ENCODE measurements around the gene PTPRA. TPM values are rescaled to one million over a fixed set of nuclear protein-coding genes. Genes with fewer than 3 reads are reported as not detected.

PTPRA gene
- total RNA-seq, 2 experiments from 2014 or later: 66.9 to 71.5 TPM

GRCh38 chr20:3037654-3038053, 164.4 kb downstream of the PTPRA start:
- ChIA-PET POLR2A (no interaction called here), CTCF (no interaction called here)
- Mint-ChIP-seq H3K27ac (no peak overlapping the region), H3K4me3 (no peak overlapping the region), H3K9me3 (no peaks in the 10 kb centered on the region), H3K4me1 (peaks cover 21% of the 10 kb centered on the region), H3K36me3 (ENCODE audit: low read depth) (peaks cover 50% of the 10 kb centered on the region), H3K27me3 (no peaks in the 10 kb centered on the region)
- no peak for DNase-seq

GRCh38 chr20:3038454-3038853, 165.2 kb downstream of the PTPRA start:
- peak overlapping the region; percentile 11 for H3K27ac Mint-ChIP-seq
- no peak for DNase-seq
- no peaks in the 10 kb centered on the region for H3K9me3 Mint-ChIP-seq
- H3K4me1 Mint-ChIP-seq: peaks cover 21% of the 10 kb centered on the region
- no peak overlapping the region for H3K4me3 Mint-ChIP-seq
- peaks cover 50% of the 10 kb centered on the region for H3K36me3 Mint-ChIP-seq (ENCODE audit: low read depth)
- CTCF ChIA-PET: no interaction called here
- POLR2A ChIA-PET: no interaction called here
- no peaks in the 10 kb centered on the region for H3K27me3 Mint-ChIP-seq

GRCh38 chr20:3039426-3039825, 166.1 kb downstream of the PTPRA start:
- Mint-ChIP-seq H3K27me3 (no peaks in the 10 kb centered on the region), H3K9me3 (no peaks in the 10 kb centered on the region), H3K4me1 (peaks cover 21% of the 10 kb centered on the region), H3K27ac (peak overlapping the region; percentile 36), H3K36me3 (ENCODE audit: low read depth) (peaks cover 45% of the 10 kb centered on the region), H3K4me3 (no peak overlapping the region)
- POLR2A ChIA-PET: interaction anchor here (0.9 kb wide), 1 partner anchor 169 kb away, joined by 3 read pairs; no protein-coding TSS in a partner anchor
- no peak for DNase-seq
- CTCF ChIA-PET: interaction anchor here (0.6 to 1.1 kb wide), 2 partner anchors 266 to 277 kb away, joined by 4 to 5 read pairs; no protein-coding TSS in a partner anchor

- H3K4me1 Mint-ChIP-seq: peaks cover 23% of the 10 kb centered on the region
- H3K36me3 Mint-ChIP-seq (ENCODE audit: low read depth): peaks cover 40% of the 10 kb centered on the region
- no peak for DNase-seq
- no peaks in the 10 kb centered on the region for H3K9me3 Mint-ChIP-seq
- no peaks in the 10 kb centered on the region for H3K27me3 Mint-ChIP-seq
- no peak overlapping the region for H3K4me3 Mint-ChIP-seq
- ChIA-PET CTCF (interaction anchor here (1.1 kb wide), 1 partner anchor 276 kb away, joined by 4 read pairs; no protein-coding TSS in a partner anchor), POLR2A (no interaction called here)
- H3K27ac Mint-ChIP-seq: peak overlapping the region; percentile 51
Observed at GRCh38 chr20:3040086-3040485, 166.8 kb downstream of the PTPRA start.

- Mint-ChIP-seq H3K27me3 (no peaks in the 10 kb centered on the region), H3K4me3 (no peak overlapping the region), H3K4me1 (peaks cover 31% of the 10 kb centered on the region), H3K27ac (peak overlapping the region; percentile 64), H3K36me3 (ENCODE audit: low read depth) (peaks cover 30% of the 10 kb centered on the region), H3K9me3 (no peaks in the 10 kb centered on the region)
- CTCF ChIA-PET: interaction anchor here (2.2 kb wide), 1 partner anchor 11 kb away, joined by 7 read pairs; no protein-coding TSS in a partner anchor
- DNase-seq: no peak
- POLR2A ChIA-PET: interaction anchor here (0.6 to 1.1 kb wide), 2 partner anchors 196 to 571 kb away, joined by 3 read pairs; partner anchors contain the start of gene SNRPB
Observed at GRCh38 chr20:3041854-3042409, 168.7 kb downstream of the PTPRA start.

DNA sequence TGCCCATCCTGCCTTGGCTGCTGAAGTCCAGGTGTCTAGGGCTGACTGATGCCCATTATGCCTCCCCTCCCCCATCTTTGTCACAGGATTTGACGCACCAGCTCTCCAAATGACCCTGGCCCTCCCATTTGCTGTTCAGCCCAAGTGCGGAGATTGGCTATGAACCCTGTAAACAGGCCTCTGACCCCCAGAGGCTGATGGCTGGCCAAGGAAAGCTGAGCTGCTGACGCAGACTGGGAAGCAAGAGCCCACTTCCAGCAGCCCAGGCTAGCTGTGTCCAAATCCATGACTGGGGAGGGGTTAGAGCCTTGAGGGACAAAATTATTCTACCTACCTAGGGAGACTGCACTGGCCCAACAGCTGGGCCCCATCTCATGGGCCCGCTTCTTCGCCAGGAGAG, 169.3 kb downstream of the PTPRA start:
- Mint-ChIP-seq H3K9me3 (no peaks in the 10 kb centered on the region), H3K27ac (no peak overlapping the region), H3K4me1 (peaks cover 36% of the 10 kb centered on the region), H3K36me3 (ENCODE audit: low read depth) (peaks cover 35% of the 10 kb centered on the region), H3K4me3 (no peak overlapping the region), H3K27me3 (no peaks in the 10 kb centered on the region)
- ChIA-PET POLR2A (interaction anchor here (0.6 to 1.1 kb wide), 2 partner anchors 197 to 572 kb away, joined by 3 read pairs; partner anchors contain the start of gene SNRPB), CTCF (interaction anchor here (2.2 kb wide), 1 partner anchor 10 kb away, joined by 7 read pairs; no protein-coding TSS in a partner anchor)
- no peak for DNase-seq

DNA sequence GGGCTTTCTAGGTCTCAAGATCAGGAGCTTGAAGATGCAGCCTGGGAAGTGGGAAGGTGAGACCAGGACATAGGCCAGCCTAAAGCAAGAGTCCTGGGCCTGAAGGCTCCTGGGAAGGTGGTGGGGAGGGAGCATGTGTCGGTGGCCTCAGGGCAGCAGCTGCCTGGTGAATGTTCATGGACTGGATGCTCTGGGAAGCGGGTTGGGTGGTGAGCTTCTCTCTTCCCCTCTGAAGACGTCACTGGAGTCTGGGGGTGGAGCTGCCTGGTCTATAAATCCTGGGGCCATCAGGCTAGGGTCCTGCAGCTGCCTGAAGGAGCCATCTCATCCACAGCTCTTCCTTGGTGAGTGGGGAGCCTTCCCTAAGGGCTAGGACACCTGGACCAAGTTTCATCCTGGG, 170.0 kb downstream of the PTPRA start, which contains the start of gene GNRH2:
Gene GNRH2, plus strand, starts transcription at position 301 of the 400 bp plus-strand sequence. CDS start 793 bp downstream, outside the sequence.
- peaks cover 40% of the 10 kb centered on the region for H3K36me3 Mint-ChIP-seq (ENCODE audit: low read depth)
- DNase-seq: no peak
- H3K4me3 Mint-ChIP-seq: no peak within 1 kb of the TSS
- POLR2A ChIA-PET: interaction anchor here (1.7 kb wide), 1 partner anchor 13 kb away, joined by 6 read pairs; no protein-coding TSS in a partner anchor
- H3K27ac Mint-ChIP-seq: peak within 1 kb of the TSS; percentile 14
- CTCF ChIA-PET: interaction anchor here (2.2 kb wide), 1 partner anchor 10 kb away, joined by 7 read pairs; no protein-coding TSS in a partner anchor
- no peaks in the 10 kb centered on the region for H3K9me3 Mint-ChIP-seq
- H3K27me3 Mint-ChIP-seq: no peaks in the 10 kb centered on the region
- H3K4me1 Mint-ChIP-seq: peaks cover 41% of the 10 kb centered on the region

- Mint-ChIP-seq H3K4me3 (no peak overlapping the region), H3K36me3 (ENCODE audit: low read depth) (peaks cover 39% of the 10 kb centered on the region), H3K4me1 (peaks cover 42% of the 10 kb centered on the region), H3K27me3 (no peaks in the 10 kb centered on the region), H3K9me3 (no peaks in the 10 kb centered on the region), H3K27ac (no peak overlapping the region)
- ChIA-PET POLR2A (interaction anchor here (0.6 to 1.7 kb wide), 3 partner anchors 14 to 776 kb away, joined by 3 to 6 read pairs (median 3); no protein-coding TSS in a partner anchor), CTCF (interaction anchor here (0.9 to 1.5 kb wide), 3 partner anchors 9 to 172 kb away, joined by 3 to 5 read pairs (median 4); partner anchors contain the start of gene PTPRA)
- DNase-seq: no peak
Observed at GRCh38 chr20:3044336-3044965, 171.2 kb downstream of the PTPRA start.

DNA sequence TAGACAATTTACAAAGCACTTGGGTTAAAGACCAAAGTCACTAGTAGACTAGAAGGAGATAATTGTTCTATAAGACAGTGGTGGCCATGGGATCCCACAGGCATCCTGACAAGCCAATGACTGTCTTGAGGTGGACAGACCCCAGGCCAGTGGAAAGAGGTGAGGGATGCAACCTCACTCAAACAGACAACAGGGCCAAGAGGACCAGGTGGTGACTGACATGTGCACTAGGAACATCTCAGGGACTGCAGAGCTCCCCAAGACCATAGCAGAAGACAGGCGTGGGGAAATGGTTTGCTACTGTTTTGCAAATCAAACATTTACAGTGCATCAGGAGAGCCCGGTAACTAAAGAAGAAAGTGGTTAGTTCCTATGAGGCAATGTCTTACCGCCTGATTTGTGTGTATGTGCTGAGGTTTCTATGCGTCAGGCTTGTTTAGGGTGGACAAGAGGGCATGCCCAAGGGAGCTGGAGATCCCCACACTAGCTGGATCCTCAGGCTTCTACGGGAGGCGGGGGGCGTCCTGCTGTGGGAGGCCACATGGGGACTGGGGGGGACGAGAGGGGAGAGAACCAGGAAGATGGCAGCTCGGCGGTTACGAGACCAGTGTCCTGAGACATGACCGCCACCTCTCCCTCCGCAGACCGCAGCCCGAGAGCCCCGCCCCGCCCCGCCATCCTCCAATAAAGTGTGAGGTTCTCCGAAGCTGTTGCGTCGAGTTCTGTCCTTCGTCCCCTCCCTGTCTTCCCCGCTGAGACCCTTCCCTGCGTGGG, 171.9 kb downstream of the PTPRA start:
- peak overlapping the region; percentile 74 for H3K4me3 Mint-ChIP-seq
- CTCF ChIA-PET: interaction anchor here (0.9 to 1.5 kb wide), 3 partner anchors 8 to 172 kb away, joined by 3 to 5 read pairs (median 4); partner anchors contain the start of gene PTPRA
- POLR2A ChIA-PET: interaction anchor here (0.8 to 2.4 kb wide), 4 partner anchors 9 to 172 kb away, joined by 3 to 9 read pairs (median 4); partner anchors contain the start of genes ITPA and PTPRA
- peak overlapping the region; percentile 70 for H3K27ac Mint-ChIP-seq
- peaks cover 41% of the 10 kb centered on the region for H3K36me3 Mint-ChIP-seq (ENCODE audit: low read depth)
- no peaks in the 10 kb centered on the region for H3K27me3 Mint-ChIP-seq
- DNase-seq: no peak
- H3K9me3 Mint-ChIP-seq: no peaks in the 10 kb centered on the region
- H3K4me1 Mint-ChIP-seq: peaks cover 35% of the 10 kb centered on the region

GRCh38 chr20:3045816-3046676, 172.8 kb downstream of the PTPRA start, which contains the start of gene MRPS26:
Gene MRPS26 (plus strand): TSS chr20:3046052. CDS start chr20:3046069, 17 bp downstream.
- H3K4me1 Mint-ChIP-seq: peaks cover 28% of the 10 kb centered on the region
- peak; percentile 88 for DNase-seq
- CTCF ChIA-PET: interaction anchor here (1.2 to 1.5 kb wide), 2 partner anchors 132 to 173 kb away, joined by 3 to 5 read pairs; partner anchors contain the start of gene PTPRA
- POLR2A ChIA-PET: interaction anchor here (0.8 to 2.4 kb wide), 4 partner anchors 9 to 173 kb away, joined by 3 to 9 read pairs (median 4); partner anchors contain the start of genes ITPA and PTPRA
- peak within 1 kb of the TSS; percentile 74 for H3K4me3 Mint-ChIP-seq
- H3K27me3 Mint-ChIP-seq: no peaks in the 10 kb centered on the region
- peak within 1 kb of the TSS; percentile 70 for H3K27ac Mint-ChIP-seq
- H3K36me3 Mint-ChIP-seq (ENCODE audit: low read depth): peaks cover 38% of the 10 kb centered on the region
- H3K9me3 Mint-ChIP-seq: no peaks in the 10 kb centered on the region

- peaks cover 33% of the 10 kb centered on the region for H3K36me3 Mint-ChIP-seq (ENCODE audit: low read depth)
- H3K27me3 Mint-ChIP-seq: no peaks in the 10 kb centered on the region
- no peak for DNase-seq
- CTCF ChIA-PET: no interaction called here
- POLR2A ChIA-PET: interaction anchor here (1.2 to 2.4 kb wide), 2 partner anchors 56 to 162 kb away, joined by 4 to 9 read pairs; partner anchors contain the start of gene ITPA
- peak overlapping the region; percentile 74 for H3K4me3 Mint-ChIP-seq
- H3K4me1 Mint-ChIP-seq: peaks cover 26% of the 10 kb centered on the region
- H3K27ac Mint-ChIP-seq: peak overlapping the region; percentile 13
- H3K9me3 Mint-ChIP-seq: no peaks in the 10 kb centered on the region
Observed at GRCh38 chr20:3046677-3047462, 173.6 kb downstream of the PTPRA start.
